HCT116 (cell line): Measurements from ENCODE around the gene RNF8. TPM values are rescaled to one million over a fixed set of nuclear protein-coding genes. Genes with fewer than 3 reads are reported as not detected.
"Not testable (repeated sequence)": the region's sequence is repeated elsewhere in the genome, so short reads cannot be mapped to it uniquely, and the experiment has no call there.

Experiments used
- ATAC-seq: fragments of 200-7000 bp; cut with Tn5 transposase; 2 replicates; pipeline ENCODE4 v1.9.1; 2020; ENCODE audit warnings: mild to moderate bottlenecking, moderate library complexity
- BruUV-seq: library from RNA; stranded (reverse); fragments of 400-500 nt; replicated peaks from 2 replicates; lab custom pipeline; 2021; lab: Mats Ljungman, UMichigan
- CTCF ChIA-PET: fragments of 300-600 bp; sonication (Branson Sonifier 250); formaldehyde crosslinking; loops from one replicate; lab custom pipeline; 2021; ENCODE audit warnings: antibody characterized with exemption; lab: Charles Lee
- POLR2A ChIA-PET: fragments of 300-600, 350-600 bp; sonication (Branson Sonifier 250); formaldehyde crosslinking; loops from one replicate; lab custom pipeline; 2021; ENCODE audit warnings: antibody characterized with exemption; lab: Charles Lee
- RAD21 ChIA-PET, 2 experiments: fragments of 300-600 bp; sonication (Branson Sonifier 250); formaldehyde crosslinking; loops; one replicate each; lab custom pipeline; 2023; ENCODE audit warnings: low total read pairs in 2 of 2; ENCODE audit not compliant: uncharacterized antibody in 2 of 2, unreplicated experiment in 2 of 2, low non-redundant PET in 1 of 2; lab: Charles Lee
- DNase-seq: peaks from one replicate; pipeline ENCODE4 v3.0.0-alpha.2; 2010; ENCODE audit warnings: low read depth, low spot score
- H2AFZ ChIP-seq: fragments of 200-600 bp; shearing (Covaris generic), sonication (generic); 2 replicates; pipeline ENCODE4 v1.6.1; 2017; ENCODE audit warnings: low read depth, mixed run types, mixed read lengths, antibody characterized with exemption, low read length; ENCODE audit not compliant: poor library complexity, severe bottlenecking
- H3K27ac ChIP-seq: 2 replicates; pipeline ENCODE4 v1.5.1; 2012; ENCODE audit warnings: low read depth, low read length
- H3K27me3 ChIP-seq: fragments of 200-600 bp; sonication (generic); 2 replicates; pipeline ENCODE4 v1.6.1; 2016; ENCODE audit warnings: mixed run types, low read length, mixed read lengths; ENCODE audit not compliant: insufficient read depth
- H3K36me3 ChIP-seq, 2 experiments: fragments of 200-500 bp in 1 of 2; fragments of 200-600 bp in 1 of 2; sonication (Bioruptor generic) in 1 of 2; sonication (generic) in 1 of 2; 2 replicates each; pipeline versions ENCODE4 v1.5.1 to v1.6.1; 2014 to 2016; ENCODE audit warnings: low read length in 2 of 2, inconsistent platforms in 1 of 2, mixed read lengths in 1 of 2, mixed run types in 1 of 2; ENCODE audit not compliant: insufficient read depth in 2 of 2, control insufficient read depth in 1 of 2
- H3K4me1 ChIP-seq, 2 experiments: fragments of 200-600 bp in 1 of 2; sonication (generic) in 1 of 2; 2 replicates each; pipeline versions ENCODE4 v1.5.1 to v1.6.1; 2012 to 2017; ENCODE audit warnings: low read length in 2 of 2, inconsistent platforms in 1 of 2, mild to moderate bottlenecking in 1 of 2, mixed read lengths in 1 of 2, mixed run types in 1 of 2, moderate library complexity in 1 of 2; ENCODE audit not compliant: insufficient read depth in 2 of 2, control insufficient read depth in 1 of 2
- H3K4me2 ChIP-seq: fragments of 200-600 bp; sonication (generic); 2 replicates; pipeline ENCODE4 v1.6.1; 2017; ENCODE audit warnings: mixed run types, low read length, mixed read lengths
- H3K4me3 ChIP-seq, 2 experiments: fragments of 200-600 bp in 1 of 2; sonication (generic) in 1 of 2; replicated peaks in 1 of 2; 2 replicates each; pipeline ENCODE4 v1.5.1; 2011 to 2016; ENCODE audit warnings: low read length in 2 of 2, control low read depth in 1 of 2, low read depth in 1 of 2, mild to moderate bottlenecking in 1 of 2, mixed read lengths in 1 of 2, mixed run types in 1 of 2
- H3K79me2 ChIP-seq: fragments of 200-600 bp; sonication (generic); 2 replicates; pipeline ENCODE4 v1.6.1; 2017; ENCODE audit warnings: mild to moderate bottlenecking, mixed run types, low read length, moderate library complexity, mixed read lengths; ENCODE audit not compliant: insufficient read depth
- H3K9ac ChIP-seq: fragments of 200-600 bp; sonication (generic); 2 replicates; pipeline ENCODE4 v1.6.1; 2016; ENCODE audit warnings: low read length, mixed read lengths
- H3K9me2 ChIP-seq: fragments of 200-600 bp; sonication (generic), shearing (Covaris generic); 2 replicates; pipeline ENCODE4 v1.6.1; 2017; ENCODE audit warnings: mixed run types, mild to moderate bottlenecking, moderate library complexity; ENCODE audit not compliant: insufficient read depth
- H3K9me3 ChIP-seq, 2 experiments: fragments of 200-500 bp in 1 of 2; fragments of 200-600 bp in 1 of 2; sonication (Bioruptor generic) in 1 of 2; sonication (generic) in 1 of 2; 2 replicates each; pipeline ENCODE4 v1.6.1; 2014 to 2017; ENCODE audit warnings: low read length in 2 of 2, mixed read lengths in 2 of 2, inconsistent platforms in 1 of 2, low read depth in 1 of 2, mild to moderate bottlenecking in 1 of 2, mixed run types in 1 of 2, moderate library complexity in 1 of 2; ENCODE audit not compliant: control insufficient read depth in 1 of 2, insufficient read depth in 1 of 2
- H4K20me1 ChIP-seq: fragments of 200-600 bp; sonication (generic), shearing (Covaris generic); 2 replicates; pipeline ENCODE4 v1.6.1; 2017; ENCODE audit warnings: mixed run types, mild to moderate bottlenecking, moderate library complexity; ENCODE audit not compliant: insufficient read depth
- CBX3 ChIP-seq: IDR thresholded peaks from 2 replicates; pipeline ENCODE4 v1.6.1; 2012; ENCODE audit warnings: low read depth
- CEBPB ChIP-seq: IDR thresholded peaks from 2 replicates; pipeline ENCODE4 v1.6.1; 2012; ENCODE audit warnings: low read depth
- EGR1 ChIP-seq: IDR thresholded peaks from 2 replicates; pipeline ENCODE4 v1.6.1; 2012; ENCODE audit warnings: low read depth
- ELF1 ChIP-seq: IDR thresholded peaks from 2 replicates; pipeline ENCODE4 v1.6.1; 2012; ENCODE audit warnings: low read depth, borderline replicate concordance
- EZH2phosphoT487 ChIP-seq: fragments of 200-600 bp; IDR thresholded peaks from 2 replicates; pipeline ENCODE4 v1.6.1; 2018; ENCODE audit warnings: antibody characterized with exemption, borderline replicate concordance
- FOSL1 ChIP-seq: IDR thresholded peaks from 2 replicates; pipeline ENCODE4 v1.6.1; 2012; ENCODE audit warnings: low read depth
- POLR2A ChIP-seq: IDR thresholded peaks from 2 replicates; pipeline ENCODE4 v1.7.0; 2011; ENCODE audit warnings: borderline replicate concordance; ENCODE audit not compliant: insufficient read depth, insufficient read length; ENCODE audit errors: extremely low read depth
- POLR2AphosphoS5 ChIP-seq: IDR thresholded peaks from 2 replicates; pipeline ENCODE4 v1.6.1; 2011; ENCODE audit warnings: mild to moderate bottlenecking, low read depth, low read length, moderate library complexity
- RAD21 ChIP-seq: IDR thresholded peaks from 2 replicates; pipeline ENCODE4 v1.6.1; 2012; ENCODE audit warnings: low read depth, mild to moderate bottlenecking
- SIN3A ChIP-seq: IDR thresholded peaks from 2 replicates; pipeline ENCODE4 v1.6.1; 2012; ENCODE audit warnings: low read depth
- SP1 ChIP-seq: IDR thresholded peaks from 2 replicates; pipeline ENCODE4 v1.6.1; 2012; ENCODE audit warnings: low read depth
- SRF ChIP-seq: IDR thresholded peaks from 2 replicates; pipeline ENCODE4 v1.6.1; 2012; ENCODE audit warnings: low read depth
- TCF7L2 ChIP-seq: IDR thresholded peaks from 2 replicates; pipeline ENCODE4 v1.7.0; 2011; ENCODE audit warnings: borderline replicate concordance, inconsistent platforms; ENCODE audit not compliant: insufficient read depth, insufficient read length; ENCODE audit errors: extremely low read depth
- YY1 ChIP-seq: IDR thresholded peaks from 2 replicates; pipeline ENCODE4 v1.6.1; 2011; ENCODE audit warnings: low read length, low read depth, moderate library complexity, mild to moderate bottlenecking; ENCODE audit not compliant: insufficient replicate concordance; ENCODE audit errors: extremely low read depth
- ZNF274 ChIP-seq: fragments of 200-500 bp; sonication (Bioruptor generic); IDR thresholded peaks from 2 replicates; pipeline ENCODE4 v1.6.1; 2014; ENCODE audit warnings: mild to moderate bottlenecking, low read depth, low read length, inconsistent platforms
- intact Hi-C: fragments of 100-400 bp; cut with micrococcal nuclease; formaldehyde crosslinking; loops from 2 replicates; pipeline ENCODE4 v1.10.0; 2022
- total RNA-seq: library from RNA; stranded (reverse); gene quantifications from one replicate; pipeline ENCODE4 v1.2.1, GENCODE V29; 2021; ENCODE audit not compliant: unreplicated experiment
- TF ChIP-seq, protein P1 (sequence below), 3 experiments: fragments of 200-600 bp in 1 of 3; sonication (generic) in 1 of 3; IDR thresholded peaks in 2 of 3; conservative IDR thresholded peaks in 1 of 3; 2 replicates each; pipeline ENCODE4 v1.5.1; 2012 to 2017; ENCODE audit warnings: low read depth in 2 of 3, low read length in 2 of 3, antibody characterized with exemption in 1 of 3, borderline replicate concordance in 1 of 3, control low read depth in 1 of 3, mild to moderate bottlenecking in 1 of 3, mixed read lengths in 1 of 3, mixed run types in 1 of 3, moderate library complexity in 1 of 3; ENCODE audit not compliant: insufficient read depth in 1 of 3
- TF ChIP-seq, protein P2 (sequence below): IDR thresholded peaks from 2 replicates; pipeline ENCODE4 v1.6.1; 2012

The RNF8 gene
- total RNA-seq, 1 experiment from 2014 or later, result 28.0 TPM

DNA sequence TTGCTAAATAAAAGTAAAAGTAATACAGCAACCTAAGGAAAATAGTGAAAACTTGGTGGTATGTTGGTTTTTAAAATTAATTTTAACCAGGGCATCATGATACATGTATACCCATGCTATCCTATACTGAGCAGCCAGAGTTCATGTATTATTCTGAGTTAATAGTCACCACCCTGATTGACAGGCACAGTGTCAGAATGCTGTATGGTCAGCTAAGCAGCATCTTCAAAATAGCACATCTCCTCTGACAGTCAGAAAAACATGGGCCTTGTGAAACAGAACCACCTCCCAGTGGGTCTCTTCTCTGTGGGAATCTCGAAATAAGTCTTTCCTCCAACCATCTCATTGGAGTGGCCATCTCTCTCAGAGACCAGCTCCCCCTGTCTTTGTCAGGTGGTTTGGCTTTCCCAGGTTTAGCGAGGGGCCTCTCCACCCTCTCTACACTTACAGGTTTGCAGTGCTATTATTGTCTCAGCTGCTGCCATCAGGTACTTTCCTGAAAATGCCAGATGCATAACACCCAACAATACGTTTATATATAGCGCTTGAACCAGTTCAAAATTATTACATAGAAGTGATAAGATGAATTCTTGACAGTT lies 47.1 kb upstream of the RNF8 start:
- intact Hi-C loops, result loop anchor here (5.0 kb wide), 1 partner anchor 289 kb away; no protein-coding TSS in a partner anchor
- ChIA-PET RAD21 (no interaction called here), POLR2A (no interaction called here), CTCF (no interaction called here)
- ATAC-seq (no peak), DNase-seq (no peak)
- no peaks in the 10 kb centered on the region for H3K9me2 ChIP-seq
- no TSS peak for BruUV-seq
- H3K4me1 ChIP-seq, result no peaks in the 10 kb centered on the region
- no peak overlapping the region for H3K27ac ChIP-seq
- H3K4me2 ChIP-seq, result no peak overlapping the region
- peaks cover 5 to 8% of the 10 kb centered on the region in 2 experiments; a peak in 2 of 4 replicates for H3K36me3 ChIP-seq
- no peaks in the 10 kb centered on the region for H3K9me3 ChIP-seq
- H3K79me2 ChIP-seq, result no peaks in the 10 kb centered on the region
- no peak for TF ChIP-seq EZH2phosphoT487
- no peak for TF ChIP-seq SIN3A
- TF ChIP-seq ELF1, result no peak
- no peak for TF ChIP-seq CBX3
- no peak for TF ChIP-seq POLR2AphosphoS5
- no peak for TF ChIP-seq POLR2A
- TF ChIP-seq SRF, result no peak
- TF ChIP-seq SP1, result no peak
- no peak for TF ChIP-seq ZNF274
- no peak for TF ChIP-seq TCF7L2
- TF ChIP-seq YY1, result no peak
- no peak for TF ChIP-seq CEBPB
- TF ChIP-seq EGR1, result no peak
- TF ChIP-seq FOSL1, result no peak
- no peak for TF ChIP-seq RAD21
- TF ChIP-seq, protein P1, sequence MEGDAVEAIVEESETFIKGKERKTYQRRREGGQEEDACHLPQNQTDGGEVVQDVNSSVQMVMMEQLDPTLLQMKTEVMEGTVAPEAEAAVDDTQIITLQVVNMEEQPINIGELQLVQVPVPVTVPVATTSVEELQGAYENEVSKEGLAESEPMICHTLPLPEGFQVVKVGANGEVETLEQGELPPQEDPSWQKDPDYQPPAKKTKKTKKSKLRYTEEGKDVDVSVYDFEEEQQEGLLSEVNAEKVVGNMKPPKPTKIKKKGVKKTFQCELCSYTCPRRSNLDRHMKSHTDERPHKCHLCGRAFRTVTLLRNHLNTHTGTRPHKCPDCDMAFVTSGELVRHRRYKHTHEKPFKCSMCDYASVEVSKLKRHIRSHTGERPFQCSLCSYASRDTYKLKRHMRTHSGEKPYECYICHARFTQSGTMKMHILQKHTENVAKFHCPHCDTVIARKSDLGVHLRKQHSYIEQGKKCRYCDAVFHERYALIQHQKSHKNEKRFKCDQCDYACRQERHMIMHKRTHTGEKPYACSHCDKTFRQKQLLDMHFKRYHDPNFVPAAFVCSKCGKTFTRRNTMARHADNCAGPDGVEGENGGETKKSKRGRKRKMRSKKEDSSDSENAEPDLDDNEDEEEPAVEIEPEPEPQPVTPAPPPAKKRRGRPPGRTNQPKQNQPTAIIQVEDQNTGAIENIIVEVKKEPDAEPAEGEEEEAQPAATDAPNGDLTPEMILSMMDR (IDR thresholded peaks at IDR 0.05 in 2 of 3, conservative IDR thresholded peaks at IDR 0.05 in 1 of 3; ENCODE audit: borderline replicate concordance in 1 of 3, insufficient read depth in 1 of 3, low read depth in 2 of 3, low read length in 2 of 3), result no peak
- TF ChIP-seq, protein P2, sequence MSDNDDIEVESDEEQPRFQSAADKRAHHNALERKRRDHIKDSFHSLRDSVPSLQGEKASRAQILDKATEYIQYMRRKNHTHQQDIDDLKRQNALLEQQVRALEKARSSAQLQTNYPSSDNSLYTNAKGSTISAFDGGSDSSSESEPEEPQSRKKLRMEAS, result no peak
- no peaks in the 10 kb centered on the region for H3K27me3 ChIP-seq
- H4K20me1 ChIP-seq, result no peaks in the 10 kb centered on the region
- no peak overlapping the region for H3K4me3 ChIP-seq
- no peak overlapping the region for H3K9ac ChIP-seq
- no peak overlapping the region for H2AFZ ChIP-seq

DNA sequence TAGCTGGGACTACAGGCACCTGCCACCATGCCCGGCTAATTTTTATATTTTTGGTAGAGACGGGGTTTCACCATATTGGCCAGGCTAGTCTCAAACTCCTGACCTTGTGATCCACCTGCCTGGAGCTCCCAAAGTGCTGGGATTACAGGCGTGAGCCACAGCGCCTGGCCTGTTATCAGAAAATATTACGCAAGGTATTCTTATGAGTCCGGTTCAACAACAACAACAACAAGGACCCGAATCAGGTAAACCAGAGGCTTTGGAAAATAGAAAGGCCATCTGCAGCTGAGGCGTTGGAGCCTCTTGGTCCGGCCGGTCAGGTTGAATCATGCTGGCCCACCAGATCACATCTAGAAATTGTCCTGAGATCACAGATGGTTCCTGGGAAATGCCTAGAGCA lies 46.3 kb upstream of the RNF8 start:
- ATAC-seq, H3K4me2 ChIP-seq, RAD21 ChIA-PET, BruUV-seq, H3K79me2 ChIP-seq, H3K9me2 ChIP-seq, H3K9me3 ChIP-seq, H3K4me3 ChIP-seq, H3K4me1 ChIP-seq, POLR2A ChIA-PET, DNase-seq, H3K9ac ChIP-seq, H2AFZ ChIP-seq, H4K20me1 ChIP-seq, H3K27me3 ChIP-seq, H3K27ac ChIP-seq, H3K36me3 ChIP-seq, CTCF ChIA-PET: not testable (repeated sequence)
- intact Hi-C loops, result loop anchor here (5.0 kb wide), 1 partner anchor 290 kb away; no protein-coding TSS in a partner anchor
